ENCODE data around the gene ZDHHC8.

- TF ChIP-seq POLR2A (IDR thresholded peaks at IDR 0.05) (no peak), CTCF (IDR thresholded peaks at IDR 0.05) (no peak), EP300 (IDR thresholded peaks at IDR 0.05; ENCODE audit: low read depth) (no peak), POLR2AphosphoS5 (IDR thresholded peaks at IDR 0.05) (no peak)
Observed at GRCh38 chr22:20146777-20147176, 15.2 kb downstream of the ZDHHC8 start.
